SKM-1 (cell line): ENCODE measurements around the gene SUCLG1.
A peak's percentile ranks its signal among the peaks of the same experiment; 100 is the strongest.
"Not testable (repeated sequence)": the region's sequence is repeated elsewhere in the genome, so short reads cannot be mapped to it uniquely, and the experiment has no call there.

ENCODE experiments used
- DNase-seq: peaks from one replicate; lab custom pipeline; 2025; ENCODE audit not compliant: unreplicated experiment; lab: John Stamatoyannopoulos, UW

The SUCLG1 gene

DNA sequence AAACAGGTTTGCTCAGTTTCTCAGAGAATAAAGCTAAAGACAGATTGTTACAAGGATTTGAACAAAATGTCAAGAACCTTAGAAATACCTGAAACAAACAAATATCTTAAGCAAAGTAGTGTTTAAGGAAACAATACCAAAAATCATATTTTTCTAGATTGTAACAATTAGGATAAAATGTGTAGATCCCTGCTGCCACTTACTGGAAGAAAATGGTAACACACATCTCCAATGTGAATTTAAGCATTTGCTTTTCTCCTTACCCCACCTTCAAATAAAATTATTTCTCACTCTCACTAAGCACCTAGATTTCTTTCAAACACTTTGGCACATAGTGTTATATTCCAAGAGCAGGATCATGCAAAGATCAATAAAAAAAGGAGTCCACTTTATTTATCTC lies 34.9 kb downstream of the SUCLG1 start:
- DNase-seq, result peak; percentile 18

DNA sequence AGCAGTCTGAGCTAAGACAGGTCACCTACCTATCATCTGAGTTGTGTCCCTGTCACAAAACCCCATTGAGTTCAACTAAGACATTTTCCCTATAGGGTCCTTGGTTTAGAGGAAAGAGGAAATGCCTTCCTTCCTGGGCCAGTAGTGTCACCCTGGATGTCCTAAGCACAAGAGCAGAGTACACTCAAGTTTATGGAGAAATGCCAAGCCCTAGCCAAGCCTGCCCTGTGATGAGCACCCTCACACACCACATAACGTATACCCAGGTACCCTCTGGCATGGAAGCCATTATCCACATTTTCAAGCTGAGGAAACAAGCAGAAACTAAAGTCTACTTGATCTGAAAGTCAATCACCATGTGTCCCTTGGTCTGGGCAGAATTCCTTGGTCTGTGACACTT lies 37.3 kb downstream of the SUCLG1 start:
- DNase-seq, result no peak

- no peak for DNase-seq
These were observed 37.9 kb downstream of the SUCLG1 start for GRCh38 chr2:84421197-84421596.

DNA sequence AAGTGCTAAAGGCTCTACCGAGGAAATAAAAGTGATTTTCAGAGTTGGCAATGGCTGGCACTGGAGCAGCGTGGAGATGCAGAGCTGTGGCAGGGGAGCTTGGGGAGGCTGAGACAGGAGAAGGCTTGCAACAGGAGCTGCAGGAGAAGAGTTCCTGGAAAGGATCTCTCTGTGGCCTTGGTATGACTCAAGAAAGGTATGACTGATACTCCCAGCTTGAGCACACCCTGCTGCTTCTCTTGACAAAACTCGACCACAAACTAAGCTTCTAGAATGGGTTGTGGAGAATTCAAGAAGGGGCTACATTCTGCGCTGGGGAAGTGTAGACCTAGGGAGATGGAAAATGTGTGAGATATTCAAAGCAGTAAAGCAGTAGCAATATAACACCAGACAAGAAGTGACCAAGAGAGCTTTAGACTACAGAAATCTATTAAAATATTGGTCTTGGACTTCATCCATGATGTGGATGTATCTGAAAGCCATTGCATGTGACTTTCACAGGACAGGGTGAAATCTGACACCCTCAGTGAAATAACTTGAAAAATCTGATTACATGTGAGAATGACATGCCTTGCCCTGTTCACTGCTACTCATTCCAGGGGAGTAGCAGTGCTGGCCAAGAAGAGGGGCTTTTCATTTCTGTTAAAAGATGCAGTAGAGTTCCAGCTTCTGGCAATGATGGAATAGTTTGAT lies 41.5 kb downstream of the SUCLG1 start:
- DNase-seq, result no peak

GRCh38 chr2:84409531-84409930 lies 49.5 kb downstream of the SUCLG1 start:
- no peak for DNase-seq

- DNase-seq, result not testable (repeated sequence)
These were observed 57.0 kb downstream of the SUCLG1 start for GRCh38 chr2:84402111-84402510.

DNA sequence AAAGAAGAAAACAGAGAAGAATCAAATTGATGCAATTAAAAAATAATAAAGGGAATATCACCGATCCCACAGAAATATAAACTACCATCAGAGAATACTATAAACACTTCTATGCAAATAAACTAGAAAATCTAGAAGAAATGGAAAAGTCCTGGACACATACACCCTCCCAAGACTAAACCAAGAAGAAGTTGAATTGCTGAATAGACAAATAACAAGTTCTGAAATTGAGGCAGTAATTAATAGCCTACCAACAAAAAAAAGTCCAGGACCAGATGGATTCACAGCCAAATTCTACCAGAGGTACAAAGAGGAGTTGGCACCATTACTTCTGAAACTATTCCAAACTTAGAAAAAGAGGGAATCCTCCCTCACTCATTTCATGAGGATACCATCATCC lies 59.2 kb downstream of the SUCLG1 start:
- not testable (repeated sequence) for DNase-seq

DNA sequence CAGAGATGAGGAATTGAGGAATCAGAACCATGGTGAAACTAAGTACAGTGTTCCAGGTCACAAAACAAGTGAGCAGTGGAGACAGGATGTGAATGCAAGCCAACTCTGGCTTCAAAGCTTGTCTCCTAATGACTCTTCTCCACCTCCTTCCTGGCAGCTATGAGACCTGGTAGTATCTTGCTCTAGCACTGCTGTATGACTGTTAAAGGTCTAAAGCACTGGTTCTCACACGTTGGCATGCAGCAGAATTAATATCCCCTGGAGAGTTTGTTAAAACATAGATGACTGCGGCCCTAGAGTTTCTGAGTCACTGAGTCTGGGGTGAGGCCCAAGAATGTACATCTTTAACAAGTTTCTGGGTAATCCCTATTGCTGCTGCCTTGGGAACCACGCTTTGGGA lies 63.3 kb downstream of the SUCLG1 start:
- DNase-seq, result no peak

GRCh38 chr2:84394628-84395027 lies 64.5 kb downstream of the SUCLG1 start:
- no peak for DNase-seq

DNA sequence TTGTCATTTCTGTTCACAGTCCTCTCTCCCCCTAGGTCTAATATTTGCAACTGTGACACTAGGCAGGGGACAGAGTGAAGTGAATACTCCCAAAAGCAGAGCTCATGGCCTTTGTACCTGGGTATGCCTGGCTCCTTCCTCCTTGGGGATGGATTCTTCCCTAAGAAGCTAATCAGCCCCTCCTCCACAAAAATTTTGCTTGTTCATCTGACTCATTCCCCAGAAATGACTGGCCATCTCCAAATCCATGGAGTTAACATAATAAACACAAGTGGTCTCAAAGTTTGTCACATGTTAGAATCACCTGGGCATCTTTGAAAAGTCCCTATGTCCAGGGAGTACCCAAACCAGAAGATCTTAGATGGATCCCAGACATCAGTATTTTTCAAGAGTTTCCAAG lies 65.3 kb downstream of the SUCLG1 start:
- no peak for DNase-seq

GRCh38 chr2:84389794-84390193 lies 69.3 kb downstream of the SUCLG1 start:
- DNase-seq, result no peak

DNA sequence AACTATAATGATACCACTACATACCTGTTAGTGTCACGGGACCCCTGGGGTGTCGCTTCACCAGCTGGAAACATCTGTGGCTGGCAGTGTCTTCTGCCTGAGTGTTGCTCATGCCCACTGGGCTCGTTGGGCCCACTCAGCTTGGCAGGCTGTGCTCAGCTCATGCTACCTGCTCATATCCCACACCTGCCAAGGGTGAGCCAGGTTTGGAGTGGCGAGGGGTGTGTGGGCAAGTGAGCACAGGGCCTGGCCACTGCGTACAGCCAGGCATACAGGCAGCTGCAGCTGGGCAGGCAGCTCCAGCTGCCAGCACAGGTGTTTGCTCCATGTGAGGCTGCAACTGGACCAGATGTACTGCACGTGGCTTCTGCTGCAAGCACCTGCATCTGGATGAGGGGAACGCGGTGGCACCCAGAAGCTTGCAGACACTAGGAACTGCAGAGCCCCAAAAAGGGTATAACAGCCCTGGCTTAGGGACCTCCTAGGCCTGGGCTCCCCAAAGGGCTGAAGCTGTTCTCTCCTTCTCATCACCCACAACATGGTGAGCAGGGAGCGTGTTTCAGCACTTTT lies 70.1 kb downstream of the SUCLG1 start:
- no peak for DNase-seq

DNA sequence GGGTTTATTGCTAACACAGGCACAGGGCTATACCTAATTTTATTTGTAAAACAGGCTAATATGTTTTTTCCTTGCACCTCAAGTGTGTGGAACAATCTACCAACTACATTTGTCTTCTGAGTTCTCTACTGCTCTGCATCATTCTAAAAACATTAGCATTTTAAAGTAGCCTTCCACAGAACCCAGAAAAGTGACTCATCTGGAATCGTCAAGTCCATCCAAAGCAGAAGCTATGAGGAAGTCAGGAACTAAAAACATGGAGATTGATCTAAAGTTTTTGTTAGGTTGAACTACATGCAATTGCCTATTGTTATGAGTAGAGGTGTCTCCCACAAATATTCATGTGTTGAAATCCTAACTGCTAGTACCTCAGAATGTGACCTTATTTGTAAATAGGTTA lies 70.9 kb downstream of the SUCLG1 start:
- no peak for DNase-seq

DNA sequence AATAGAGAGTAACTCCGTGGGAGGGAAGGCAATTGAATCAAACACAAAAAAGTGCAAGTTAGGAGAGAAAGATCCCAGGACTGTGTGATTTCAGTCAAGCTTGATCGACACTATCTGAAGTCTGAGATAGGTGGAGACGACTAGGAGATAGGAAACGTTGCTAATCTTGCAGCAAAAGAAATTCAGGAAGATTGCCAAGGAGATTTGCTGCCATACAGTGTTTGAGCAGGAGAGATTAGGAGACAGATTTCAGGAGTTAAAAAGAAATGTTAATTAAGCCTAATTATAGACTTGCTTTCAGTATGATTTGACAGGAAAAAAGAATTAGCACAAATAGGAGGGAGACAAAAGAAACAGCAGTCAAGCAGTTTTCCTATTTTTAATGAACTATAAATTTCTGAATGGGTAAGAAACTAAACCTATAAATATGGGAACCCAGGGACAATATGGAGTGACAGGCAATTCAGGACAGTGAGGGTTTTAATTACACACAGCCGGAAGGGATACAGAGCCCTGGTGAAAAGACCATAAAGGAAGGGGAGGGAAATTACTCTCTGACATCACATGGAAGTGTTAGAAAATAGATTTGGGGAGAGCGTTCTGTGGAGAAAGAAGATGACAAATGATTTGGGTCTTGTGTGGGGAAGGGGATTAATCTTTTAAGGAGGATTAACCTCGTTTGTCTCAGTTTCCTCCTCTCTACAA lies 72.6 kb downstream of the SUCLG1 start:
- DNase-seq, result no peak

GRCh38 chr2:84383271-84383670 lies 75.8 kb downstream of the SUCLG1 start:
- DNase-seq, result no peak

- no peak for DNase-seq
These were observed 78.2 kb downstream of the SUCLG1 start for GRCh38 chr2:84380875-84381274.

GRCh38 chr2:84378960-84379359 lies 80.1 kb downstream of the SUCLG1 start:
- no peak for DNase-seq

GRCh38 chr2:84375020-84375419 lies 84.1 kb downstream of the SUCLG1 start:
- no peak for DNase-seq

GRCh38 chr2:84373866-84374265 lies 85.2 kb downstream of the SUCLG1 start:
- no peak for DNase-seq
